ENCODE data around the gene KCNK17. TPM values are rescaled to one million over a fixed set of nuclear protein-coding genes. Genes with fewer than 3 reads are reported as not detected.

The KCNK17 gene
- total and polyA plus RNA-seq, 2 of the 8 experiments (the other 6 are each of a cell fraction or from before 2014, with no cell fraction given) = 2.9 to 3.4 TPM

- no peak for TF ChIP-seq CHD7 (IDR thresholded peaks at IDR 0.05; ENCODE audit: insufficient replicate concordance, low read length)
- no peak for TF ChIP-seq GTF2F1 (IDR thresholded peaks at IDR 0.05; ENCODE audit: borderline replicate concordance, low read depth, low read length)
- no peak for TF ChIP-seq TAF7 (optimal IDR thresholded peaks at IDR 0.05; ENCODE audit: borderline replicate concordance, low read depth, low read length)
- no peak for TF ChIP-seq HDAC2 (IDR thresholded peaks at IDR 0.05; ENCODE audit: borderline replicate concordance in 1 of 2, low read depth in 2 of 2, low read length in 2 of 2)
- TF ChIP-seq RNF2 (IDR thresholded peaks at IDR 0.05; ENCODE audit: borderline replicate concordance, low read depth, low read length, missing control alignments, poor library complexity, severe bottlenecking) = no peak
- no peak for TF ChIP-seq MAFK (IDR thresholded peaks at IDR 0.05; ENCODE audit: low read depth, low read length)
- no peak for TF ChIP-seq CEBPB (IDR thresholded peaks at IDR 0.05; ENCODE audit: low read depth, low read length)
- TF ChIP-seq BCL11A (IDR thresholded peaks at IDR 0.05; ENCODE audit: low read depth in 2 of 2, low read length in 2 of 2) = no peak
- no peak for TF ChIP-seq SIX5 (IDR thresholded peaks at IDR 0.05; ENCODE audit: low read depth, low read length)
- TF ChIP-seq TBP (IDR thresholded peaks at IDR 0.05; ENCODE audit: low read depth, low read length) = no peak
Measured at GRCh38 chr6:39249278-39249677, 64.9 kb downstream of the KCNK17 start (continued).

All from H1 (cell line).